Rectal smooth muscle tissue (tissue), 1 donor: ENCODE results near the gene SENP5.

Experiments used
- H3K27ac ChIP-seq: one replicate; pipeline ENCODE4 v1.7.0; 2013; ENCODE audit warnings: low read depth, low read length, inconsistent platforms
- H3K27me3 ChIP-seq: one replicate; pipeline ENCODE4 v1.7.0; 2013; ENCODE audit warnings: low read length; ENCODE audit not compliant: control insufficient read depth, insufficient read depth
- H3K36me3 ChIP-seq: one replicate; pipeline ENCODE4 v1.7.0; 2013; ENCODE audit warnings: low read length; ENCODE audit not compliant: control insufficient read depth, insufficient read depth
- H3K4me1 ChIP-seq: one replicate; pipeline ENCODE4 v1.7.0; 2013; ENCODE audit warnings: low read length; ENCODE audit not compliant: control insufficient read depth, insufficient read depth
- H3K4me3 ChIP-seq: one replicate; pipeline ENCODE4 v1.7.0; 2013; ENCODE audit warnings: low read length
- H3K9ac ChIP-seq: one replicate; pipeline ENCODE4 v1.7.0; 2013; ENCODE audit warnings: low read length

SENP5 gene

DNA sequence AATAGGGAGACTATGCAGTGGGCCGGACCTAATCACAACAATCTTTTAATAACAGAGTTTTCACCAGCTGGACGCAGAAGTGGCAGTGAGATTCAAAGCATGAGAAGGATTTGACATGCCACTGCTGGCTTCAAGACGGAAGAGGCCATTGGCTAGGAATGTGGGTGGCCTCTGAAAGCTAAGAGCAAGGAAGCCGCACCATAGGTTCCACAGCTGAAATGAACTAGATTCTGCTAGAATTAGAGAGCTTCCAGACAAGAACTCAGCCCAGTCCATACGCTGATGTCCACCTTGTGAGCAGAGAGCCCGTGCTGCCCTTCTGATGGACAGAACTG is 81.5 kb downstream of the SENP5 start:
- H3K36me3 ChIP-seq: no peaks in the 10 kb centered on the region
- no peak overlapping the region for H3K27ac ChIP-seq
- H3K9ac ChIP-seq: no peak overlapping the region
- no peaks in the 10 kb centered on the region for H3K4me1 ChIP-seq
- no peak overlapping the region for H3K4me3 ChIP-seq
- no peaks in the 10 kb centered on the region for H3K27me3 ChIP-seq

DNA sequence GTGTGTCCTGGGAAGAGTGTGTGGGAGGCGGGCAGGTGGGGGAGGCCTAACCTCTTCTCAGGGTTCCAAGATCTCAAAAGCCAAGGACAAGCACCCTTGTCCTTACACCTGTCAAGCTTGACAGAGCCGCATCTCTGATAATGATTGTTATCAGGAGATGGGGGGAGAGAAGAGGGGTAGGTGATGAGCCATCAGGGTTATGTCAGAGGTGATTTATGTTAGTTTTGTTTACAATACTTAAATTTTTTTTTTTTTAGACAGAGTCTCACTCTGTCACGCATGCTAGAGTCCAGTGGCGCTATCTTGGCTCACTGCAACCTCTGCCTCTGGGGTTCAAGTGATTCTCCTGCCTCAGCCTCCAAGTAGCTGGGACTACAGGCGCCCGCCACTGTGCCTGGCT is 82.0 kb downstream of the SENP5 start:
- Histone ChIP-seq H3K9ac (no peak overlapping the region), H3K36me3 (no peaks in the 10 kb centered on the region), H3K27ac (no peak overlapping the region), H3K27me3 (no peaks in the 10 kb centered on the region), H3K4me3 (no peak overlapping the region), H3K4me1 (no peaks in the 10 kb centered on the region)

GRCh38 chr3:196951371-196951770 is 83.7 kb downstream of the SENP5 start:
- Histone ChIP-seq H3K4me3 (no peak overlapping the region), H3K4me1 (no peaks in the 10 kb centered on the region), H3K36me3 (no peaks in the 10 kb centered on the region), H3K27ac (no peak overlapping the region), H3K27me3 (no peaks in the 10 kb centered on the region), H3K9ac (no peak overlapping the region)

DNA sequence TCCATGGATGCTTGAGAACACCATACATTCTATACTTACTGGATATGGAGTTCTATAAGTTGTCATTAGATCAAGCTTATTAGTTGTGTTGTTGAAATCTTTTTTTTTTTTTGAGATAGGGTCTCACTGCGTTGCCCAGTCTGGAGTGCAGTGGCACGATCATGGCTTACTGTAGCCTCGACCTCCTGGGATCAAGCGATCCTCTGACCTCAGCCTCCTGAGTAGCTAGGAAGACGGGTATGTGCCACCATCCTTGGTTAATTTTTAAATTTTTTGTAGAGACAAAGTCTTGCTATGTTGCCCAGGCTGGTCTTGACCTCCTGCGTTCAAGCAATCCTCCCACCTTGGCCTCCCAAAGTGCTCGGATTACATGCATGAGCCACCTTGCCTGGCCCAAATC is 87.1 kb downstream of the SENP5 start:
- H3K27me3 ChIP-seq: no peaks in the 10 kb centered on the region
- H3K4me3 ChIP-seq: no peak overlapping the region
- H3K27ac ChIP-seq: no peak overlapping the region
- H3K9ac ChIP-seq: no peak overlapping the region
- H3K4me1 ChIP-seq: no peaks in the 10 kb centered on the region
- H3K36me3 ChIP-seq: no peaks in the 10 kb centered on the region

DNA sequence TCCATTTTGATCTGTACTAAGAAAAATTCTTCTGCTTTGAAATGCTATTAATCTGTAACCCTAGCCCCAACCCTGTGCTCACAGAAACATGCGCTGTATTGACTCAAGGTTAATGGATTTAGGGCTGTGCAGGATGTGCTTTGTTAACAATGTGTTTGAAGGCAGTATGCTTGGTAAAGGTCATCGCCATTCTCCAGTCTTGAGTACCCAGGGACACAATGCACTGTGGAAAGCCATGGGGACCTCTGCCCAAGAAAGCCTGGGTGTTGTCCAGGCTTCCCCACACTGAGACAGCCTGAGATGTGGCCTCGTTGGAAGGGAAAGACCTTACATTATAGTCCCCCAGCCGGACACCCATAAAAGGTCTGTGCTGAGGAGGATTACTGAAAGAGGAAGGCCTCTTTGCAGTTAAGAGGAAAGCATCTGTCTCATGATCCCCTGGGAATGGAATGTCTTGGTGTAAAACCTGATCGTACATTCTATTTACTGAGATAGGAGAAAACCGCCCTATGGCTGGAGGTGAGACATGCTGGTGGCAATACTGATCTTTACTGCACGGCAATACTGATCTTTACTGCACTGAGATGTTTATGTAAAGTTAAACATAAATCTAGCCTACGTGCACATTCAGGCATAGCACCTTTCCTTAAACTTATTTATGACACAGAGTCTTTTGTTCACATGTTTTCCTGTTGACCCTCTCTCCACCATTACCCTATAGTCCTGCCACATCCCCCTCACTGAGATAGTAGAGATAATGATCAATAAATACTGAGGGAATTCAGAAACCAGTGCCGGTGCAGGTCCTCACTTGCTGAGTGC is 94.6 kb downstream of the SENP5 start:
- H3K9ac ChIP-seq: no peak overlapping the region
- H3K36me3 ChIP-seq: no peaks in the 10 kb centered on the region
- H3K27ac ChIP-seq: no peak overlapping the region
- H3K4me3 ChIP-seq: no peak overlapping the region
- no peaks in the 10 kb centered on the region for H3K4me1 ChIP-seq
- H3K27me3 ChIP-seq: no peaks in the 10 kb centered on the region

- no peak overlapping the region for H3K27ac ChIP-seq
- peaks cover 3% of the 10 kb centered on the region for H3K4me1 ChIP-seq
- H3K4me3 ChIP-seq: no peak overlapping the region
- H3K27me3 ChIP-seq: no peaks in the 10 kb centered on the region
- no peak overlapping the region for H3K9ac ChIP-seq
- H3K36me3 ChIP-seq: no peaks in the 10 kb centered on the region
These were observed 95.4 kb downstream of the SENP5 start for GRCh38 chr3:196962930-196963630.

GRCh38 chr3:196963631-196963953 is 95.9 kb downstream of the SENP5 start:
- Histone ChIP-seq H3K4me1 (peaks cover 4% of the 10 kb centered on the region), H3K36me3 (no peaks in the 10 kb centered on the region), H3K9ac (no peak overlapping the region), H3K27me3 (no peaks in the 10 kb centered on the region), H3K4me3 (no peak overlapping the region), H3K27ac (no peak overlapping the region)

DNA sequence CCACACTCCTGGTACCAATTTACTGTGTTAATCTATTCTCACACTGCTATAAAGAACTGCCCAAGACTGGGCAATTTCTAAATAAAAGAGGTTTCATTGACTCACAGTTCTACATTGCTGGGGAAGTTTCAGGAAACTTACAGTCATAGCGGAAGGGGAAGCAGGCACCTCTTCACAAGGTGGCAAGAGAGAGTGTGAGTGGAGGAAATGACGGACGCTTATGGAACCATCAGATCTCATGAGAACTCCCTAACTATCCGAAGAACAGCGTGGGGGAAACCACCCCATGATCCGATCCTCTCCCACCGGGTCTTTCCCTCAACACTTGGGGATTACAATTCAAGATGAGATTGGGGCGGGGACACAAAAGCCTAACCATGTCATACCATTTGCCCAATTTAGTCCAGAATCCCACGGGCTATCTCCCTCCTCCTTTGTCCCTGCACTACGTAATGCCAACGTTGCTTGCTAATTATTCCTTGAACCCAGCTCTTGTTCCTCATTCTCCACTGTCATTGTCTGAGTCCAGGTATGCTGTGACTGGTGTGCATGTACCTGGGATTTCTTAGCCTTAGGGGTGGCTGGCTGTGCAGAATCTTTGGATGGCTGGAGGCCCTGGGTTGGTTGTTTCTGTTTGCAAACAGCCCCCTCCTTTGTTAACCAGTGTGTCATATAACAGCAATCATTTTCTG is 97.5 kb downstream of the SENP5 start:
- Histone ChIP-seq H3K4me3 (no peak overlapping the region), H3K36me3 (no peaks in the 10 kb centered on the region), H3K27ac (no peak overlapping the region), H3K9ac (no peak overlapping the region), H3K27me3 (no peaks in the 10 kb centered on the region), H3K4me1 (peaks cover 4% of the 10 kb centered on the region)

DNA sequence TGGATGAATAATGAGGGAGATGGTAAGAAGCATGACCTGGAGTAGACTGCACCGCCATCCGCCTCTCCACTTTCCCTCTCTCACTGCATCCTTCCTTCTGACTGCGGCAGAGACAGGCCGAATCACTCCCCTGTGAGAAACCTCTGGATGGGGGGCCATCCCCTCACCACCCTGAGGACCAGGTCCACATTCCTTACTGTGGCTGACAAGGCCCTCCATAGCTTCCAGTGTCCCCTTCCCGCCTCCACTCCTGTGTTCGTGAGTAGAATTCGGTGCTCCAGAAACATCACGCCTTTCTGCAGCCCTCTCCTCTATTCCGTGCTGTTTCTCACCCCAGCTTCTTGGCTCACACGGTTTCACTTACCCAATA is 98.1 kb downstream of the SENP5 start:
- Histone ChIP-seq H3K4me1 (peaks cover 4% of the 10 kb centered on the region), H3K27ac (no peak overlapping the region), H3K27me3 (no peaks in the 10 kb centered on the region), H3K9ac (no peak overlapping the region), H3K36me3 (no peaks in the 10 kb centered on the region), H3K4me3 (no peak overlapping the region)

DNA sequence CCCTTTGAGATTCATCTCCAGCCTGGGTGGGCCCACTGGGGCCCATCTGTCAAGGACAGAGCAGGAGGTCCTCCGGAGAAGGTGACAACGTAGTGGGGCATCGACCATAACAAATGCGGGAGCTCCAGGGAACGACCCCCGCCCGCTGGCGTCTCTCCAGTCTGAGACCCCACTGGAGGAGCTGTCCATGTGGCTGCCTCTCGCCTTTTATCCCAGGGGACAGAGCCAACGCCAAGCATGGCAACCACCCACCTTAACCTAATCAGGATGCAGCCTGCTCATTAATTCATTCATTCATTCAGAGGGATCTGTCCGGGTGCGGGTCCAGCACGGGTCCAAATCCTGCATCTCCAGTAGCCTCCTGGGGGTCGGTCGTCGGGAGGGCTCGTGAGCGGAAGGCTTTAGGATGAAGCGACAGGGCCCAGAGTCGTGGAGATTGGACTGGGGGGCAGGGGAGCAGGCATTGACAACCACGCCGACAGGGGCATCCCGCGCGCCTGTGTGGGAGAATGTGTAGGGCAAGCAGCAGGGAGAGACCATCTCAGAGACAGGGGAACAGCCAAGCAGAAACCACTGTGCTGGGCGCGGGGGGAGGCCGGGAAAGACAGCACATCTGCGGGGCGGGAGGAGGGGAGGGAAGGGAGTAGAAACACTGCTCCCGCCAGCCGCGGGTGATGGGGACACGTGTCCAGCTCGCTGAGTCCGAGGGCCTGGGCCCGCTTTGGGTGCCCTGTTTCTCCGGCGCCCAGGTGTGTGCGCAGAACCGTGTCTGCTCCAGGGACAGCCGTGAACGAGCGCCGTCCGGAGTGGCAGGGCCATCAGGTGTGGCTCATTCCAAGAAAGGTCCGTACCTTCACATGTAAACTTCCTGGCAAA is 99.0 kb downstream of the SENP5 start:
- Histone ChIP-seq H3K36me3 (no peaks in the 10 kb centered on the region), H3K4me1 (peaks cover 4% of the 10 kb centered on the region), H3K27me3 (no peaks in the 10 kb centered on the region), H3K27ac (no peak overlapping the region), H3K4me3 (no peak overlapping the region), H3K9ac (no peak overlapping the region)

- H3K27me3 ChIP-seq: no peaks in the 10 kb centered on the region
- no peak overlapping the region for H3K27ac ChIP-seq
- no peak overlapping the region for H3K9ac ChIP-seq
- H3K4me3 ChIP-seq: peak overlapping the region; percentile 85
- H3K36me3 ChIP-seq: no peaks in the 10 kb centered on the region
- H3K4me1 ChIP-seq: peaks cover 4% of the 10 kb centered on the region
These were observed 99.9 kb downstream of the SENP5 start for GRCh38 chr3:196967412-196968232.
